Measurements from ENCODE around the gene PGM3.

DNA sequence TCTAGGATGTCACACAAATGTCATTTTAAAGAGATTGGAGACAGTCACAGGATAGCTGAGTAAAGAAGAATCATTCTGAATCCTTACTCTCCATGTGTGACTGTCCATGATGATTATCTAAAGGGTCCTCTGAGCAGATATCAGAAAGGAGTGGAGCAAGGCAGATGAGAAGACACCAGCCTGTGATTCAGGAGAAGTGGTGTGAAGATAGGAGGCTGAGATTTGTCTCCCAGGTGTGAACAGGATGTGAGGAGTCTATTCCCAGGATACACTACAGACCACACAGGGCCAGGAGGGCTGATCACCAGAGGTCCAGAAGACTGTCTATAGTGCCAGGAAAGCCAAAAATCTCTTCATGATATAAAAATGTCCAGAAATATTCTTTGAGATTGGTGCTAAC lies 27.1 kb upstream of the PGM3 start:
- TF ChIP-seq, protein P1, sequence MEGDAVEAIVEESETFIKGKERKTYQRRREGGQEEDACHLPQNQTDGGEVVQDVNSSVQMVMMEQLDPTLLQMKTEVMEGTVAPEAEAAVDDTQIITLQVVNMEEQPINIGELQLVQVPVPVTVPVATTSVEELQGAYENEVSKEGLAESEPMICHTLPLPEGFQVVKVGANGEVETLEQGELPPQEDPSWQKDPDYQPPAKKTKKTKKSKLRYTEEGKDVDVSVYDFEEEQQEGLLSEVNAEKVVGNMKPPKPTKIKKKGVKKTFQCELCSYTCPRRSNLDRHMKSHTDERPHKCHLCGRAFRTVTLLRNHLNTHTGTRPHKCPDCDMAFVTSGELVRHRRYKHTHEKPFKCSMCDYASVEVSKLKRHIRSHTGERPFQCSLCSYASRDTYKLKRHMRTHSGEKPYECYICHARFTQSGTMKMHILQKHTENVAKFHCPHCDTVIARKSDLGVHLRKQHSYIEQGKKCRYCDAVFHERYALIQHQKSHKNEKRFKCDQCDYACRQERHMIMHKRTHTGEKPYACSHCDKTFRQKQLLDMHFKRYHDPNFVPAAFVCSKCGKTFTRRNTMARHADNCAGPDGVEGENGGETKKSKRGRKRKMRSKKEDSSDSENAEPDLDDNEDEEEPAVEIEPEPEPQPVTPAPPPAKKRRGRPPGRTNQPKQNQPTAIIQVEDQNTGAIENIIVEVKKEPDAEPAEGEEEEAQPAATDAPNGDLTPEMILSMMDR (IDR thresholded peaks at IDR 0.05; ENCODE audit: borderline replicate concordance, extremely low read depth, low read length, poor library complexity, severe bottlenecking), result no peak
- TF ChIP-seq EZH2 (IDR thresholded peaks at IDR 0.05; ENCODE audit: borderline replicate concordance, low read depth, low read length, severe bottlenecking), result no peak

Data from DND-41 (cell line).